GM12875 (cell line): ENCODE measurements around the gene ABCB9.
A peak's percentile ranks its signal among the peaks of the same experiment; 100 is the strongest.

Experiments
- H3K4me3 ChIP-seq: one replicate; pipeline ENCODE4 v1.5.1; 2011; ENCODE audit warnings: low read depth, low read length, control low read depth
- CTCF ChIP-seq: IDR thresholded peaks from 2 replicates; pipeline ENCODE4 v1.5.1; 2011; ENCODE audit warnings: low read depth, mild to moderate bottlenecking, control low read depth, inconsistent platforms, low read length, moderate library complexity, borderline replicate concordance; ENCODE audit not compliant: insufficient read depth

Gene ABCB9

GRCh38 chr12:122979908-122980182 is 13.6 kb upstream of the ABCB9 start:
- TF ChIP-seq CTCF = no peak
- peak overlapping the region; percentile 97 for H3K4me3 ChIP-seq

DNA sequence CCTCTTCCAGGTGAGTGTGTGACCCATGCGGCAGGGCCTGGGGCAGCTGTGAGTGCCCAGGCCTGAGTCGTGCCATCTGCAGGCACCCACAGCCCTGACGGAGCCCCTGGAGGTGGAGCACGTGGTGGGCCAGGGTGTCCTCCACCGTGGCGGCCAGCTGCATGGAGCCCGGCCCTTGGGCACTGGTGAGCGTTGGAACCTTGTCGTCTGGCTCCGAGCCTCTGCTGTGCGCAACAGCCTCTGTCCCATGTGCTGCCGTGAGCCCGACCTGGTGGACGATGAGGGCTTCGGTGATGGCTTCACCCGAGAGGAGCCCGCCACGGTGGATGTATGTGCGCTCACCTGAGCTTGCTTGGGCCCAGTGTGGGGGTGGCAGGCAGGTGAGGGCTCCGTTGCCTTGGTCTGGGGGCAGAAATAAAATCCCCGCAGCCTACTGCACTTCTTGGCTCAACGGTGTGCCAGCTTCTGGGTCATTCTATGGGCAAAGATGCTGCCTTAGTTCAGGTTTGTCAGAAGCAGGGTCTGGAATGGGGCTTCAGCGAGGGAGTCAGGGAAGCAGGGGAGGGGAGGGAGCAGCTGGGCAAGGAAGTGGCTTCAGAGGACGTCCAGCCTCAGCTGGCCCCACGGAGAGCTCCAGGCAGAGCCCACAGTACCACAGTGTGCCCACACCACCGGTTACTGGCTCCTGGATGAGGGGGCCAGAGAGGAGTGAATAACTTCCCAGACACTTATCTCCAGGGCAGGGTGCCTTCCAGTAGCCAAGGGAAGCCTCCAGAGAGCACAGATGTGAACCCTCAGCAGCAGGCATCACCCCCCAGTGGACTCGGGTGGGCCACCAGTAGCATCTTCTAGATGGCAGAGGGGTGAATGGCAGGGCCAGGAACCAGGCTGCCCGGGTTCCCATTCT is 13.0 kb upstream of the ABCB9 start:
- TF ChIP-seq CTCF = no peak

GRCh38 chr12:122978507-122978955 is 12.3 kb upstream of the ABCB9 start:
- TF ChIP-seq CTCF = no peak
- no peak overlapping the region for H3K4me3 ChIP-seq

More for the DNA sequence above, 13.0 kb upstream of the ABCB9 start:
- H3K4me3 ChIP-seq = peak overlapping the region; percentile 97

DNA sequence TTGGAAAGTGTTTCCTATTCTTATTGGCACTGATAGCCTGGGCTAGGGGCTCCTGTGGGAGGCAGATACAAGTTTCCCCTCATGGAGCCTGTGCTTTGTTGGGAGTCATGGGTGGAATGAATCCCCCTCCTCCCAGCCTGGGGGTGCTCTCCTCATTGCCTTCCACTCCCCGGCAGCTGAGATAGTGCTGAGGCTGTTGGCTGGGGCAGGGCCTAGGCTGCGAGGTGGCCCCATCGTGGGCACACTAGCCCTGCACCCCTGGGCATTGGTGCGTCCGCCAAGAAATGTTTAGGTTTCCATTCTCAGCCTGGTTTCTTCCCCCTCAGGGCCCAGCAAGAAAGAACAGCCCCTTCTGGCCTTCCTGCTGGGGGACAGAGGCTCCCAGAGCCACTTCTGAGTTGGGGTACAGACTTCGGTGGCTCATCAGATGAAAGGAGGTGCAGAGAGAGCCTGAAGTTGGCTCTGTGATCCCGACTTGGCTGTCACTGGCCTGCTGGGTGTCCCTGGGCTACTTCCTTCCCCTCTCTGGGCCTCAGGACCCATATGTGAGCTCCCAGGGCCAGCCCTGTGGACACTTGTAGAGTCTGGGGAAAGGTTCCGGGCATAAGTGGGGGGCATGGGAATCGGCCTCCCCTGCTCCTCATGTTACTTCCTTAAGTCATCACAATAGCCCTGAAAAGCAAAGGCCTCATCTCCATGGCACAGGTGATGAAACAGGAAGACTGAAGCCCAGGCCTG is 11.6 kb upstream of the ABCB9 start:
- no peak overlapping the region for H3K4me3 ChIP-seq
- TF ChIP-seq CTCF = no peak

GRCh38 chr12:122977153-122977552 is 10.9 kb upstream of the ABCB9 start:
- H3K4me3 ChIP-seq = no peak overlapping the region
- TF ChIP-seq CTCF = no peak

DNA sequence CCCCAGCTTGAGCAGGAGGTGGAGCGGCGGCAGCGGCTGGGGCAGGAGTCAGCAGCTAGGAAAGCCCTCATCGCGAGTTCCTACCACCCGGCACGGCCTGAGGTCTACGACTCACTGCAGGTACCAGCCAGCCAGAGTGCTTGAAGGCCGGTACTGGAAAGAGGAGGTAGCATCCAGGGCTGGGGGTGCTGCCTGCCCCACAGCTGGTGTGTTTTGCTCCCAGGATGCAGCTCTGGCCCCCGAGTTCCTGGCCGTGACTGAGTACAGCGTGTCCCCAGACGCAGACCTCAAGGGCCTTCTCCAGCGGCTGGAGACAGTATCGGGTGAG is 10.3 kb upstream of the ABCB9 start:
- no peak overlapping the region for H3K4me3 ChIP-seq
- TF ChIP-seq CTCF = no peak
